ENCODE results near the gene CNGA4.

- TF ChIP-seq CTCF (IDR thresholded peaks at IDR 0.05; ENCODE audit: low read depth, low read length) (no peak), POLR2A (IDR thresholded peaks at IDR 0.05; ENCODE audit: extremely low read depth, insufficient read length) (no peak)
These were observed 37.4 kb upstream of the CNGA4 start for GRCh38 chr11:6201481-6201880.
